Activated T-cell treated with anti-CD3 and anti-CD28 coated beads, Interleukin-2, amount 50 U/mL, for 72 hours (primary cell): ENCODE measurements around the gene TMEM178B. TPM values are rescaled to one million over a fixed set of nuclear protein-coding genes. Genes with fewer than 3 reads are reported as not detected.
A peak's percentile ranks its signal among the peaks of the same experiment; 100 is the strongest.

Experiments used
- ATAC-seq, 2 donors: fragments of 150-1000 bp; cut with Tn5 transposase; replicated peaks in 1 of 2; 2 replicates each; pipeline ENCODE4 v1.10.0; 2021; ENCODE audit warnings: moderate library complexity in 2 of 2, mild to moderate bottlenecking in 1 of 2
- DNase-seq, 2 donors: peaks; one replicate each; pipeline ENCODE4 v3.0.0; 2021 to 2022; ENCODE audit warnings: mixed read lengths in 1 of 2
- H3K27ac Mint-ChIP-seq: one replicate; pipeline ENCODE4 v1.8.0; 2022; ENCODE audit warnings: mild to moderate bottlenecking, moderate library complexity, mixed read lengths
- H3K27me3 Mint-ChIP-seq: one replicate; pipeline ENCODE4 v1.8.0; 2022; ENCODE audit warnings: low read depth, mixed read lengths
- H3K36me3 Mint-ChIP-seq, 2 donors: one replicate each; pipeline ENCODE4 v1.8.0; 2022; ENCODE audit warnings: mixed read lengths in 2 of 2, mild to moderate bottlenecking in 1 of 2; ENCODE audit not compliant: insufficient read depth in 2 of 2
- H3K4me1 Mint-ChIP-seq: one replicate; pipeline ENCODE4 v1.8.0; 2022; ENCODE audit warnings: low read depth, mixed read lengths
- H3K4me3 Mint-ChIP-seq, 2 donors: one replicate each; pipeline ENCODE4 v1.8.0; 2022; ENCODE audit warnings: mild to moderate bottlenecking in 2 of 2, mixed read lengths in 2 of 2, moderate library complexity in 2 of 2
- H3K9me3 Mint-ChIP-seq, 2 donors: one replicate each; pipeline ENCODE4 v1.8.0; 2022; ENCODE audit warnings: mixed read lengths in 2 of 2
- total RNA-seq, 2 donors: library from RNA; stranded (reverse); gene quantifications; one replicate each; pipeline ENCODE4 v1.2.3, GENCODE V29; 2022

TMEM178B gene
- total RNA-seq, 2 donors from 2014 or later: 1.0 to 1.4 TPM

DNA sequence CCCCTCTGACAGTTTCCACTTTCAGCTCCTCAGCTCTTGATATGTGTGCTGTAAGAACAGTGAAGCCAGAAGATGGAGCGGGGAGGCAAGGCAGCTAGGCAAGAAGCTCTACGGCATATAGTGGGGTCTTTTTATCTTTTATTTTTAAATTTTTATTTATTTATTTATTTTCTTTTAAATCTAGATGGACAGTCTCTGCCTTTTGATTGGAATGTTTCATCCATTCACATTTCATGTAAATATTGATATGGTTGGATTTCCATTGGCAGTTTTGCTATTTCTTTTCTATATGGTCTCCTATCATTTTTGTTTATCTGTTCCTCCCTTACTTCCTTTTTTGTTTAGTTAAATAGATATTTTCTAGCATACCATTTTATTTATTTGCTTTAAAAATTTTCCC lies 183.7 kb downstream of the TMEM178B start:
- peaks cover 8 to 10% of the 10 kb centered on the region in 2 donors for H3K9me3 Mint-ChIP-seq
- H3K36me3 Mint-ChIP-seq: peaks cover 4 to 5% of the 10 kb centered on the region in 2 donors
- no peak overlapping the region for H3K27ac Mint-ChIP-seq
- no peaks in the 10 kb centered on the region for H3K27me3 Mint-ChIP-seq
- H3K4me1 Mint-ChIP-seq: no peaks in the 10 kb centered on the region
- no peak for DNase-seq
- ATAC-seq: no peak
- H3K4me3 Mint-ChIP-seq: no peak overlapping the region

DNA sequence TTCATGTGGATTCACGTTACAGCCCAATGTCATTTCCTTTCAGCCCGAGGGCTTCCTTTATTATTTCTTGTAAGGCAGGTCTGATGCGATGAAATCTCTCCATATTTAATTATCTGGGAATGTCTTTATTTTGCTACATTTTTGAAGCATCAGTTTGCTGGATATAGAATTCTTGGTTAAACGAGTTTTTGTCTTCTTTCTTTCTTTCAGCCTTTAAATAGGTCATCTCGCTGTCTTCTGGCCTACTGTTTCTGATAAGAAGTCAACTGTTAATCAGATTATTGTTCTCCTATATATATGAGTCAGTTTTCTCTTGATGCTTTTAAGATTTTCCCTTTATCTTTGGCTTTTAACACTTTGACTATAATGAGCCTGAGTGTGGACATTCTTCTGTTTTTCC lies 184.7 kb downstream of the TMEM178B start:
- Mint-ChIP-seq H3K27me3 (peaks cover 7% of the 10 kb centered on the region), H3K4me3 (no peak overlapping the region)
- DNase-seq: no peak

DNA sequence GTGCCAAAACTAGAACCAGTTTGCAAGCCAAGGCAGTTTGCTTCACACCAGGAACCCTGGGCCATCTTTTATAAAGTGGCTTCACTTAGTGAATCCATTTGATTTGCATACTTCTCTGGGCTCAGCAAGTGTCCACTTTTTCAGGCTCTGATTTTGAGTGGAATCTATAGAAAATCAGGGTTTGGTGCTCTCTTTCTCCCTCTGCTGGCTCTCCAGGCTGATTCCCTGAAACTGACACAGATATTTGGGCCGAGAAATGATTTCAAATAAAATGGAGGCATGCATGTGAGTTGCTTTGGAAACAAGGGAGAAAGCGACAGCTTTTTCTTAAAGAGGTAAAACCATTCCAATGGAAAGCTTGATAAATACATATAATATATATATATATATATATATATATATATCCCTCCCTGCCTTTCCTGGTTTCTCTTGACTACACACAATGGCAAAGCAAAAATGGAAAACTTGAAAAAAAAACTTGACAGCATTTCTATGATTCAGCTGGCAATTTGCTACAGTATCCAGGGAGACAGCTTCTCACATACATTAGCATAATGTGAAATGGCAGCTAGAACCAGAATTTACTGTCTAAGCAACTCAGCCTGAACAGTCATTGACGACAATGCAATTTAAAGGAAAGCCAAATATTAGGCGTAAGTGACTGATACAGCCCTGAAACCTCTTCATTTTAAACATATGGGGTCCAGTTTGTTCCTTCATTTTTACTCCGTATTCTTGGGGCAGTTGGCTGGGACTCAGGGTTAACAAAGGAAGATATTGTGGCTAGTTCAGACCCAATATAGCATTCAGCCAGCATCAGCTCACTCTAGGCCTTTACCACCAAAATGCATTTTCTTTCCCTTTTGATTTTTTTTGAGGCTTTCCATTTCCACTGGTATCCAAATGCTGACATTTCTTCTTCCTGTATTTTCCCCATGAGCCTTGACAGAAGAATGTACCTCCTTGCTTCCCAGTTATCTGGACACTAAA lies 188.5 kb downstream of the TMEM178B start:
- ATAC-seq (no peak), DNase-seq (no peak)
- H3K27ac Mint-ChIP-seq: no peak overlapping the region
- no peak overlapping the region for H3K4me3 Mint-ChIP-seq
- H3K9me3 Mint-ChIP-seq: peaks cover 8 to 13% of the 10 kb centered on the region in 2 donors
- peaks cover 4 to 5% of the 10 kb centered on the region in 2 donors for H3K36me3 Mint-ChIP-seq
- H3K27me3 Mint-ChIP-seq: peaks cover 13% of the 10 kb centered on the region
- H3K4me1 Mint-ChIP-seq: no peaks in the 10 kb centered on the region

More for the DNA sequence above, 184.7 kb downstream of the TMEM178B start:
- ATAC-seq: no peak
- Mint-ChIP-seq H3K36me3 (peaks cover 4 to 5% of the 10 kb centered on the region in 2 donors), H3K4me1 (no peaks in the 10 kb centered on the region), H3K27ac (no peak overlapping the region), H3K9me3 (peaks cover 8 to 10% of the 10 kb centered on the region in 2 donors)

DNA sequence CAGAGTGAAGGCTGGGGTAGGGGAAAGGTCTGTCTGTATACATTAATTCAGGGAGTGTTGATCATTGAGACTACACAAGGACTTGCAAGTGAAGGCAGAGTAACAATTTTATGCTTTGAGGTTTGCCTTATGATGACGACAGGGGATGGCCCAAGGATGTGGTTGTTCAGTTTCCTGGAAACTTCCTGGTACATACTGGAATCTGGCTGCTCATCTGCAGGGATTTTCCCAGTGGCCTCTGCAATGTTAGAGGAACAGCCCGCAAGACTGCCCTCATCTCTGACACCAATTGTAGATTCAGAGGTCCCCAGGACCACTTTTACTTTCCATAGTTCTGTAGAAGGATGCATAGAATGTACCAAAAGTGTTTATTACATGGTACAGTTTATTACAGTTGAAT lies 189.6 kb downstream of the TMEM178B start:
- DNase-seq (no peak), ATAC-seq (peak in 1 of 2 donors; percentile 48)
- H3K9me3 Mint-ChIP-seq: peaks cover 7 to 13% of the 10 kb centered on the region in 2 donors
- H3K27ac Mint-ChIP-seq: no peak overlapping the region
- peaks cover 4 to 5% of the 10 kb centered on the region in 2 donors for H3K36me3 Mint-ChIP-seq
- H3K27me3 Mint-ChIP-seq: peaks cover 13% of the 10 kb centered on the region
- no peak overlapping the region for H3K4me3 Mint-ChIP-seq
- no peaks in the 10 kb centered on the region for H3K4me1 Mint-ChIP-seq

DNA sequence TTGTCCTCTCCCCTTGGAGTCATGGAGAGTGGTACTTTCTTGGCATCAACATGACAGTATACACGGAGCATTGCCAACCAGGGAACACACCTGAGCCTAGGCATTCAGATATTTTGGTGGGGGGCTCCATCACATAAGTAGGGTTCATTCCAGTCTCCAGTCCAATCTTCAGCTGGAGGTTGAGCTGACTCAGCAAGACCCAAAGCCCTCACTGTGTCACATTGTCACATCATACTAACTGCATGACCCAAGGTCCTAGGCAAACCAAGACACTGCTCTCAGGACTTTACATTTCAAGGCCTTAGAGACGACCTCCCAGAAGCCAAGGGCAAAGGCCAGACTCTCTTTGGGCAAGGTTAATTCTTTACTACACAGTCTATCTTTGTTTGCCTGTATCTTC lies 190.1 kb downstream of the TMEM178B start:
- Mint-ChIP-seq H3K4me3 (no peak overlapping the region), H3K27ac (no peak overlapping the region), H3K27me3 (peaks cover 13% of the 10 kb centered on the region), H3K9me3 (peaks cover 3 to 8% of the 10 kb centered on the region in 2 donors), H3K36me3 (peaks cover 1 to 2% of the 10 kb centered on the region in 2 donors), H3K4me1 (no peaks in the 10 kb centered on the region)
- ATAC-seq (no peak), DNase-seq (no peak)

DNA sequence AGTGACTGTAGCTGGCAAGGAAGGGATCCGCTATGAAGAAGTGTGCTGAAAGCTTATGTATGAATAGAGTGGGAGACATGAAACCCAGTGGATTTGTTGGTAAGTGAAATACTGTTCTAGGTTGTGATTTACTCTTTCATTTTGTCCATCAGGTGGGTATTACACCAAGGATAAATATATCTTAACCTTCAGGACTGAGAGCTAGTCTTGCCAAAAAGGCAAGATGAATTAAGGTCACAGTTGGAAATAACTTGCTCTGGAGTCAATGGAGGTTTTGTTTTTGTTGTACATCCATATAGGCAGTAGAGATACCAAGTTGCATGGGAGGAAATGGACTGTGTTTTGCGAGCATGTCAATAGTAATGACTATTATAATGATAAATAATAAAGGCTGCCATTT lies 190.6 kb downstream of the TMEM178B start:
- DNase-seq (no peak), ATAC-seq (no peak)
- peaks cover 2 to 7% of the 10 kb centered on the region in 2 donors for H3K9me3 Mint-ChIP-seq
- no peak overlapping the region for H3K4me3 Mint-ChIP-seq
- no peaks in the 10 kb centered on the region for H3K4me1 Mint-ChIP-seq
- H3K27me3 Mint-ChIP-seq: peaks cover 13% of the 10 kb centered on the region
- peaks cover 0 to 2% of the 10 kb centered on the region in 2 donors for H3K36me3 Mint-ChIP-seq
- H3K27ac Mint-ChIP-seq: no peak overlapping the region

DNA sequence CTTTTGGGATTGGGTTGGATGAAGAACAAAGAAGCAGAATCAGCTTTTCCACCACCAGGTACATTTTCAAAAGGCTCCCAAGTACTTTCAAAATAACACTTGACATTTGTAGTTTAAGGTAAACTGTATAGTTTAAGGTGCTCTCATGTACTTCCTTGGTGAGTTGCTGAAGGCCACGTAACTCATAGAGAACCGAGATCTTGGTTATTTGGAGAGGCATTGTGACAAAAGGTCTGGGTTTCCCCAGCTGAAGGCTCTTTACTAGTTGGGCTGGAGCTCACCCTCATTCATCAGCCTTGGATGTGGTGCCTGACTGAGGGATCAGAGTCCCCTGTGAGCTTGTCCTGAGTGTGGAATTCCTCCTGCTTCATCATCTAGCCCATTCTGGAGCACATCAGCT lies 191.8 kb downstream of the TMEM178B start:
- ATAC-seq: no peak
- H3K9me3 Mint-ChIP-seq: peaks cover 0 to 2% of the 10 kb centered on the region in 2 donors
- H3K27me3 Mint-ChIP-seq: peaks cover 13% of the 10 kb centered on the region
- H3K4me3 Mint-ChIP-seq: no peak overlapping the region
- no peaks in the 10 kb centered on the region for H3K36me3 Mint-ChIP-seq
- no peaks in the 10 kb centered on the region for H3K4me1 Mint-ChIP-seq
- DNase-seq: no peak
- no peak overlapping the region for H3K27ac Mint-ChIP-seq

DNA sequence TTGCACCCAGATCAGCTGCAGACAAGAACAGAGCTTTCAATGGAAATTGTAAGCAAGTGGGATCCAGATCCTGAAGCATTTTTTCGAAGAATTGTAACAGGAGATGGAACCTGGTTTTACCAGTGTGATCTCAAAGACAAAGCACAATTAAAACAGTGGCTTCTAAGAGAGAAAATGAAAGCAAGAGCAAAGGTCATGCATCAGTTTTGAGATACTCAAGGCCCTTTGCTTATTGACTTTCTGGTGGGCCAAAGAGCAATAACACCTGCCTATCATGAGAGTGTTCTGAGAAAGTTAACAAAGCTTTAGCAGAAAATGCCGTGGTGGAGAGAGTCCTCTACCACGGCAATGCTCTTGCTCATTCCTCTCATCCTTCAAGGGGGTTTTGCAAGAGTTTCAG lies 194.8 kb downstream of the TMEM178B start:
- Mint-ChIP-seq H3K9me3 (peaks cover 0 to 2% of the 10 kb centered on the region in 2 donors), H3K4me1 (no peaks in the 10 kb centered on the region)
- no peak for DNase-seq

DNA sequence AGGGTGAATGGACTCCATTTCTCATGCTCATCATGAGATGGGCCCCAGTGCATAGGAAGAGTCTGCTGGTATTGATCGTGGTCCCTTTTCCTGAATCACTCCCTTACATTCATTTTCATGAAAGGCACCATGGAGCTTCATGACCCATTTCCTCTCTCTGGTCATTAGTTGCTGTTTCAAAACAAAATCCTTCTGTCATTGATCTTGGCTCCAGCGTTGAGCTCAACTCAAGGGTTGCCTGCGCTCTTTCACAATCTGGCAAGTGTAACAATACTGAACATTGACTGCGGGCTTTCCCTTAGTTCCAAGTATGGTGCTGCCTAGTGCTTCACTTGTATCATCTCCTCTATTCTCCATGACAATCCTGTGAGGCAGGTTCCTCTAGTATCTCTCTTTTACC lies 197.6 kb downstream of the TMEM178B start:
- ATAC-seq (no peak), DNase-seq (no peak)
- Mint-ChIP-seq H3K4me3 (no peak overlapping the region), H3K9me3 (no peaks in the 10 kb centered on the region), H3K27ac (no peak overlapping the region), H3K4me1 (no peaks in the 10 kb centered on the region), H3K36me3 (no peaks in the 10 kb centered on the region), H3K27me3 (no peaks in the 10 kb centered on the region)

More for the DNA sequence above, 194.8 kb downstream of the TMEM178B start:
- no peak for ATAC-seq
- Mint-ChIP-seq H3K27ac (no peak overlapping the region), H3K27me3 (peaks cover 7% of the 10 kb centered on the region), H3K4me3 (no peak overlapping the region), H3K36me3 (no peaks in the 10 kb centered on the region)

DNA sequence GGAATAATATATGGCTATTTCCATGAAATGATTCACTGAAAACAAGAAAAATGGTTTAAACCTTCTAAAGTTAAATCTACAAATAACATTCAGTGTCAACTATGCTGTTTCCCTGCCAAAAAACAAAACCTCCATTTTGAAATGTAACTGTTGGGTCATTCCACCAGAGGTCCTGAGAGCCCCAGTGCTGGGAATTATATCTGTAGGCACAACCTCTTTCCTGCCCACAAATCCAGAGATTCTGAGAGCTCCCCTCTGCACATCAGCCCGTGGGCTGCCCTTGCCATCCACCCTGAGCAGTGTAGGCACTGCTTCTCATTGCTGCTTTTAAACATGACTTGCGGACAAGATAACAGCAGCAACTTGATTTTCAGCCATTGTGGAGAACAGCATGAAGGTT lies 198.6 kb downstream of the TMEM178B start:
- no peaks in the 10 kb centered on the region for H3K27me3 Mint-ChIP-seq
- no peak overlapping the region for H3K27ac Mint-ChIP-seq
- DNase-seq (no peak), ATAC-seq (no peak)
- H3K4me3 Mint-ChIP-seq: no peak overlapping the region
- H3K9me3 Mint-ChIP-seq: no peaks in the 10 kb centered on the region
- H3K36me3 Mint-ChIP-seq: no peaks in the 10 kb centered on the region
- no peaks in the 10 kb centered on the region for H3K4me1 Mint-ChIP-seq

DNA sequence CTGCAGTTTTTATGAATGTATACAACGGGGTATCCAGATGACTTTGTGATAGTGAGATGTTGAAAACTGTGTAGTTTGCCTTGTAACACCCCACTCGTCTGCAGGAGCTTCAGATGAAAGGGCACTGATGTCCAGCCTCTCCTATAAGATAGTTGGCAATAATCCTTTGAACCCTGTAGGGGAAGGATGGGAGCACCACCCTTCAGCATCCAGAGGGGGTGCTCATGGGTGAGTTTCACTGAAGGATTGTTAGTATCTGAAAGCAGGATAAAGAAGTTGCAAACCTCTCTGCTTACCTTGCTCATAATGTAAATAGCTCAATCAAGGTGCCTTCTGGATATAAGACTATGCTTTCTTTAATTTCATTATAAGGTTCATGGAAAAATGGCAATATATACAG lies 201.5 kb downstream of the TMEM178B start:
- H3K4me3 Mint-ChIP-seq: no peak overlapping the region
- no peaks in the 10 kb centered on the region for H3K27me3 Mint-ChIP-seq
- ATAC-seq: no peak
- H3K4me1 Mint-ChIP-seq: no peaks in the 10 kb centered on the region
- H3K9me3 Mint-ChIP-seq: no peaks in the 10 kb centered on the region
- H3K27ac Mint-ChIP-seq: no peak overlapping the region
- DNase-seq: no peak
- no peaks in the 10 kb centered on the region for H3K36me3 Mint-ChIP-seq

DNA sequence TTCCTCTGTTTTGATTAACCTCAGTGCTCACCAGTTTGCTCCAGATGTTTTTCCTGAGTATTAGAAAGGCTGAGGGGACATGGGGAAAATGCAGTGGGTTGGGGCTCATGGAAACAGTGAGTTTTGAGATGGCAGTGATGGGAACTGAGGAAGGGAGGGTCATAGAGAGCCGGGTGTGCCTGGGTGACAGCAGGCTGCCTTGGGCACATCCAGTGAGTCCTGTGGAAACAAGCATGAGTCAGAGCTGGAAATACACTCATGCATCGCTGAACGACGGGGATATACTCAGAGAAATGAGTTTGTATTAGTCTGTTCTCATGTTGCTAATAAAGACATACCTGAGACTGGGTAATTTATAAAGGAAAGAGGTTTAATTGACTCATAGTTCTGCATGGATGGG lies 202.2 kb downstream of the TMEM178B start:
- Mint-ChIP-seq H3K27me3 (no peaks in the 10 kb centered on the region), H3K27ac (no peak overlapping the region), H3K4me1 (no peaks in the 10 kb centered on the region), H3K36me3 (no peaks in the 10 kb centered on the region), H3K4me3 (no peak overlapping the region), H3K9me3 (no peaks in the 10 kb centered on the region)
- DNase-seq (no peak), ATAC-seq (no peak)

DNA sequence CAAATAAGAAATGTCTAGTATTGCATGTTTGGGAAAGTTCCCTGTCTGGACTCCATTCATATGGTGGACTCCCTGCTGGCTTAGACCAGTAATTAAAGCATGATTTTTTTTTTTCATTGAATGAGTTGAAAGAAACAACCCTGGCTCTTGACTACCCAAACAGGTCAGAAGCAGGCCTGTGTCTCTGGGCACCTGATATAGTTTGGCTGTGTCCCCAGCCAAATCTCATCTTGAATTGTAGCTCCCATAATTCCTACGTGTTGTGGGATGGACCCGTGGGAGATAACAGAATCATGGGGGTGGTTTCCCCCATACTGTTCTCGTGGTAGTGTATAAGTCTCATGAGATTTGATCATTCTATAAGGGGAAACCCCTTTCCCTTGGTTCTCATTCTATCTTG lies 206.2 kb downstream of the TMEM178B start:
- Mint-ChIP-seq H3K27ac (no peak overlapping the region), H3K9me3 (no peaks in the 10 kb centered on the region), H3K36me3 (no peaks in the 10 kb centered on the region), H3K4me3 (no peak overlapping the region), H3K27me3 (no peaks in the 10 kb centered on the region), H3K4me1 (no peaks in the 10 kb centered on the region)
- no peak for ATAC-seq
- no peak for DNase-seq
